Smooth muscle cell (in vitro differentiated cells): Measurements from ENCODE around the gene PRDM16. TPM values are rescaled to one million over a fixed set of nuclear protein-coding genes. Genes with fewer than 3 reads are reported as not detected.

ENCODE experiments used
- DNase-seq: peaks from one replicate; lab custom pipeline; 2025; ENCODE audit not compliant: unreplicated experiment; lab: John Stamatoyannopoulos, UW
- H2AFZ ChIP-seq: fragments of 200-600 bp; sonication (generic); 2 replicates; pipeline ENCODE4 v1.6.0; 2016; ENCODE audit warnings: antibody characterized with exemption, low read depth, mild to moderate bottlenecking
- H3F3A ChIP-seq: fragments of 200-600 bp; sonication (generic); 2 replicates; pipeline ENCODE4 v1.6.0; 2017; ENCODE audit warnings: antibody characterized with exemption, low read depth
- H3K27ac ChIP-seq: fragments of 200-600 bp; sonication (generic); 2 replicates; pipeline ENCODE4 v1.5.1; 2016; ENCODE audit warnings: low read depth, mild to moderate bottlenecking
- H3K27me3 ChIP-seq: fragments of 200-600 bp; sonication (generic); 2 replicates; pipeline ENCODE4 v1.6.1; 2016; ENCODE audit warnings: low read depth, mild to moderate bottlenecking
- H3K36me3 ChIP-seq: fragments of 200-600 bp; sonication (generic); 2 replicates; pipeline ENCODE4 v1.5.1; 2016; ENCODE audit warnings: low read depth
- H3K4me1 ChIP-seq: fragments of 200-600 bp; sonication (generic); 2 replicates; pipeline ENCODE4 v1.5.1; 2016; ENCODE audit warnings: low read depth
- H3K4me2 ChIP-seq: fragments of 200-600 bp; sonication (generic); 2 replicates; pipeline ENCODE4 v1.6.0; 2016; ENCODE audit warnings: mild to moderate bottlenecking
- H3K4me3 ChIP-seq: fragments of 200-600 bp; sonication (generic); 2 replicates; pipeline ENCODE4 v1.5.1; 2016; ENCODE audit warnings: mild to moderate bottlenecking
- H3K79me2 ChIP-seq: fragments of 200-600 bp; sonication (generic); 2 replicates; pipeline ENCODE4 v1.6.0; 2016; ENCODE audit warnings: low read depth, mild to moderate bottlenecking
- H3K9ac ChIP-seq: fragments of 200-600 bp; sonication (generic); 2 replicates; pipeline ENCODE4 v1.6.0; 2016; ENCODE audit warnings: low read depth
- H3K9me3 ChIP-seq: fragments of 200-600 bp; sonication (generic); replicated peaks from 2 replicates; pipeline ENCODE4 v1.5.1; 2016; ENCODE audit warnings: low read depth
- H4K20me1 ChIP-seq: fragments of 200-600 bp; sonication (generic); 2 replicates; pipeline ENCODE4 v1.6.0; 2016; ENCODE audit warnings: low read depth
- CTCF ChIP-seq: fragments of 200-600 bp; sonication (generic); IDR thresholded peaks from 2 replicates; pipeline ENCODE4 v1.5.1; 2017; ENCODE audit warnings: borderline replicate concordance, mild to moderate bottlenecking, antibody characterized with exemption; ENCODE audit not compliant: insufficient read depth, poor library complexity, severe bottlenecking
- WGBS: methylation state at CpG from one replicate; pipeline ENCODE4 v1.1.7; 2016; ENCODE audit warnings: low lambda C conversion rate; 5-methylcytosine and 5-hydroxymethylcytosine counted together
- polyA plus RNA-seq: library from polyadenylated mRNA; unstranded; fragments of >200 nt; fragmentation: Nextera tagmentation; extraction: Ambion mirVana; gene quantifications from 2 replicates; pipeline ENCODE4 v1.2.1, GENCODE V29; 2016
- total RNA-seq: library from RNA; depleted of rRNA; stranded (reverse); fragments of >200 nt; gene quantifications from 2 replicates; pipeline ENCODE4 v1.2.3, GENCODE V29; 2014

Gene PRDM16
- total and polyA plus RNA-seq, 2 experiments from 2014 or later = 0.72 to 1.3 TPM

DNA sequence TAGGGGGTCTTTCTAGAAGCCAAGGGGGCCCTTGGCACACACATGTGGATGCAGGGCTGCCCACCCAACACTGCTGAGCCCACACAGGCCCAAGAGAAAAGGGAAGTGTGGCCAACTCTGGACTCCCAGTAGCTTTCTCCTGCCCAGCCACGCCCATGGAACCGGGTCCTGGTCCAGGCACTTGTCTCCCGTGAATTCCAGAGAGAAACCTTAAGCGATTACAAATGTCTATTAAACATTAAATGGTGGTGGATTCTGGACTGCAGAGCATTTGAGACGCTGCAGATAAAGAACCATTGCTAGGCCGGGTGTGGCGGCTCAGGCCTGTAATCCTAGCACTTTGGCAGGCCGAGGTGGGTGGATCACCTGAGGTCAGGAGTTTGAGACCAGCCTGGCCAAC, 284.9 kb downstream of the PRDM16 start:
- Histone ChIP-seq H4K20me1 (no peaks in the 10 kb centered on the region), H3K9ac (no peak overlapping the region), H3K4me1 (peaks cover 23% of the 10 kb centered on the region), H3K36me3 (no peaks in the 10 kb centered on the region), H2AFZ (no peak overlapping the region), H3K27ac (no peak overlapping the region), H3F3A (no peaks in the 10 kb centered on the region), H3K4me3 (no peak overlapping the region), H3K9me3 (no peaks in the 10 kb centered on the region), H3K4me2 (no peak overlapping the region), H3K79me2 (no peaks in the 10 kb centered on the region), H3K27me3 (no peaks in the 10 kb centered on the region)
- DNase-seq = no peak
- TF ChIP-seq CTCF = no peak
- 96% methylated on average over 8 of the region's 8 CpGs for WGBS

DNA sequence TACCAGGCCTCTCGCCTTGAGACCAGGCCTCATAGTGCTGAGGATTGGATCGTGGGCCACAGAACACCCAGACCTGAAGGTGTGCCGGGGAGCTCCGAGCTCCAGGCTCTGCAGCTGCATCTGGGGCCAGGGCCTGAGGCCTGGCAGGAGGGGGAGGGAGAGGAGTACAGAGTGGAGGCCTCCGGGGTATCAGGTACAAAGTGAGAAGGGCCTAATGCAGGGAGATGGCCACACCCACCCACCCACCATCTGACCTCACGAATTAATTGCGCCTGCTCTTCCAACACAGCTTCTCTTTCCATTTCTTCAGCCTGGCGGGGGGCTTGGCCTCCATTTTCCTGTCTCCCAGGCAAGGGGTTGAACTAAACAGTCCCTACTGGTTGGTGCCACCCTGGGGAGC, 286.1 kb downstream of the PRDM16 start:
- 92% methylated on average over 8 of the region's 8 CpGs for WGBS
- Histone ChIP-seq H3K9ac (no peak overlapping the region), H3K27ac (no peak overlapping the region), H3K4me1 (peaks cover 23% of the 10 kb centered on the region), H3K79me2 (no peaks in the 10 kb centered on the region), H3F3A (no peaks in the 10 kb centered on the region), H3K27me3 (no peaks in the 10 kb centered on the region), H2AFZ (no peak overlapping the region), H3K36me3 (no peaks in the 10 kb centered on the region), H3K4me3 (no peak overlapping the region), H3K9me3 (no peaks in the 10 kb centered on the region), H4K20me1 (no peaks in the 10 kb centered on the region), H3K4me2 (no peak overlapping the region)
- no peak for TF ChIP-seq CTCF
- DNase-seq = no peak

- H3K4me2 ChIP-seq = no peak overlapping the region
- H2AFZ ChIP-seq = no peak overlapping the region
- no peaks in the 10 kb centered on the region for H4K20me1 ChIP-seq
- H3K36me3 ChIP-seq = no peaks in the 10 kb centered on the region
- H3F3A ChIP-seq = no peaks in the 10 kb centered on the region
- no peak overlapping the region for H3K9ac ChIP-seq
- no peak overlapping the region for H3K4me3 ChIP-seq
- peaks cover 23% of the 10 kb centered on the region for H3K4me1 ChIP-seq
- H3K27me3 ChIP-seq = no peaks in the 10 kb centered on the region
- H3K79me2 ChIP-seq = no peaks in the 10 kb centered on the region
- 92% methylated on average over 37 of the region's 37 CpGs for WGBS
- no peak for DNase-seq
- TF ChIP-seq CTCF = no peak
- no peaks in the 10 kb centered on the region for H3K9me3 ChIP-seq
- no peak overlapping the region for H3K27ac ChIP-seq
These were observed 287.2 kb downstream of the PRDM16 start for GRCh38 chr1:3355894-3356826.
